Left renal pelvis (tissue), 4 donors: Measurements from ENCODE around the gene KCTD18. TPM values are rescaled to one million over a fixed set of nuclear protein-coding genes. Genes with fewer than 3 reads are reported as not detected.

Experiments used
- DNase-seq, 4 donors: peaks; one replicate each; pipeline ENCODE4 v3.0.0-alpha.2; 2013; ENCODE audit warnings: low read depth in 4 of 4, low spot score in 3 of 4
- polyA plus RNA-seq, 4 donors: library from polyadenylated mRNA; unstranded; fragments of 120-200 nt; gene quantifications; one replicate each; pipeline ENCODE4 v1.2.1, GENCODE V29; 2013; ENCODE audit not compliant: insufficient read length in 4 of 4

Gene KCTD18
- polyA plus RNA-seq, 4 donors = 15.0 to 17.4 (median 16.7) TPM

GRCh38 chr2:200456567-200456966 is 53.3 kb downstream of the KCTD18 start:
- no peak for DNase-seq

- DNase-seq = no peak
Measured at GRCh38 chr2:200455958-200456421, 53.9 kb downstream of the KCTD18 start.

GRCh38 chr2:200454927-200455801 is 54.7 kb downstream of the KCTD18 start:
- DNase-seq = no peak

GRCh38 chr2:200453853-200454534 is 55.9 kb downstream of the KCTD18 start:
- no peak for DNase-seq

- DNase-seq = no peak
Measured at GRCh38 chr2:200453142-200453852, 56.6 kb downstream of the KCTD18 start.

GRCh38 chr2:200452377-200452776 is 57.5 kb downstream of the KCTD18 start:
- no peak for DNase-seq

GRCh38 chr2:200451511-200451910 is 58.4 kb downstream of the KCTD18 start:
- no peak for DNase-seq

- DNase-seq = no peak
Measured at GRCh38 chr2:200450288-200450687, 59.6 kb downstream of the KCTD18 start.

- no peak for DNase-seq
Measured at GRCh38 chr2:200449149-200449548, 60.7 kb downstream of the KCTD18 start.

GRCh38 chr2:200448455-200448854 is 61.4 kb downstream of the KCTD18 start:
- no peak for DNase-seq

GRCh38 chr2:200447139-200447855 is 62.6 kb downstream of the KCTD18 start:
- DNase-seq = no peak

- DNase-seq = no peak
Measured at GRCh38 chr2:200446612-200447011, 63.3 kb downstream of the KCTD18 start.

GRCh38 chr2:200445284-200445683 is 64.6 kb downstream of the KCTD18 start:
- DNase-seq = no peak

GRCh38 chr2:200444530-200444929 is 65.3 kb downstream of the KCTD18 start:
- no peak for DNase-seq

GRCh38 chr2:200443916-200444315 is 66.0 kb downstream of the KCTD18 start:
- DNase-seq = no peak

GRCh38 chr2:200443376-200443775 is 66.5 kb downstream of the KCTD18 start:
- DNase-seq = no peak

GRCh38 chr2:200442471-200442870 is 67.4 kb downstream of the KCTD18 start:
- no peak for DNase-seq

GRCh38 chr2:200439981-200440380 is 69.9 kb downstream of the KCTD18 start:
- no peak for DNase-seq
